ENCODE measurements around the gene HTT.

DNA sequence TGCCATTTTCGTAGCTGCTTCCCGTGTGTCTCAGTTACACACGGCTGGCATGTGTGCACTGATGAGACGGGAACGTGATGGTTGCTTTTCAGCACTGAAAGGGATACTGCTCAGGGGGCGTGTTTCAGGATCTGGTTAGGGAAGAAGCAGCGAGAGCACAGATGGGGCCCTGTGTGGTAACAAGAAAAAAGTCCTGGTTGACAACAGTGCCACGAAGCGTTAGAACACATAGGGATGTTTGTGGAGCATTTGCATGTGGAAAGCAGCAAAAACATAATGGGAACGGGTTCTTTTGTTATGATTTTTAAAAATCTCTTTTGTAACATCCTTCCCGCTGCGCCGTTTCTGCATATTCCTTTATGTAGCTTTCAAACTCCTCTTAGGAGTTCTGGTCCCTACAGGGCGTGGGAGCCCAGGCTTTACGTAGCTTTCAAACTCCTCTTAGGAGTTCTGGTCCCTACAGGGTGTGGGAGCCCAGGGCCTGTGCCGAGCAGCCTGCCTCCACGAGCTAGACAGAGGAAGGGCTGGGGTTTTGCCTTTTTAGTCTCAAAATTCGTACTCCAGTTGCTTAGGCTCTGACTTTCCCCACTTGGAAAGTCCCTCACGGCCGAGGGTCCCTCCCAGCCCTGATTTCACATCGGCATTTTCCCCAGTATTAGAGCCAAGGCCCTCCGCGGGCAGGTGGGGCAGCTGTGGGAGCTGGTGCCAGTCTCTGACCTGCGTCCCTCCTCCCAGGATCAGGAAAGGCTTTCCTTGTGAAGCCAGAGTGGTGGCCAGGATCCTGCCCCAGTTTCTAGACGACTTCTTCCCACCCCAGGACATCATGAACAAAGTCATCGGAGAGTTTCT lies 163.5 kb downstream of the HTT start:
- TF ChIP-seq POLR2AphosphoS5 (IDR thresholded peaks at IDR 0.05; ENCODE audit: low read depth, low read length), result no peak
- TF ChIP-seq, protein P1, sequence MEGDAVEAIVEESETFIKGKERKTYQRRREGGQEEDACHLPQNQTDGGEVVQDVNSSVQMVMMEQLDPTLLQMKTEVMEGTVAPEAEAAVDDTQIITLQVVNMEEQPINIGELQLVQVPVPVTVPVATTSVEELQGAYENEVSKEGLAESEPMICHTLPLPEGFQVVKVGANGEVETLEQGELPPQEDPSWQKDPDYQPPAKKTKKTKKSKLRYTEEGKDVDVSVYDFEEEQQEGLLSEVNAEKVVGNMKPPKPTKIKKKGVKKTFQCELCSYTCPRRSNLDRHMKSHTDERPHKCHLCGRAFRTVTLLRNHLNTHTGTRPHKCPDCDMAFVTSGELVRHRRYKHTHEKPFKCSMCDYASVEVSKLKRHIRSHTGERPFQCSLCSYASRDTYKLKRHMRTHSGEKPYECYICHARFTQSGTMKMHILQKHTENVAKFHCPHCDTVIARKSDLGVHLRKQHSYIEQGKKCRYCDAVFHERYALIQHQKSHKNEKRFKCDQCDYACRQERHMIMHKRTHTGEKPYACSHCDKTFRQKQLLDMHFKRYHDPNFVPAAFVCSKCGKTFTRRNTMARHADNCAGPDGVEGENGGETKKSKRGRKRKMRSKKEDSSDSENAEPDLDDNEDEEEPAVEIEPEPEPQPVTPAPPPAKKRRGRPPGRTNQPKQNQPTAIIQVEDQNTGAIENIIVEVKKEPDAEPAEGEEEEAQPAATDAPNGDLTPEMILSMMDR (IDR thresholded peaks at IDR 0.05; ENCODE audit: control extremely low read depth in 1 of 3, insufficient read depth in 1 of 3, low read depth in 1 of 3, low read length in 3 of 3), result no peak
- no peak for TF ChIP-seq PHF8 (conservative IDR thresholded peaks at IDR 0.05; ENCODE audit: low read depth, low read length)
